ENCODE data around the gene DIPK1A. TPM values are rescaled to one million over a fixed set of nuclear protein-coding genes. Genes with fewer than 3 reads are reported as not detected.

The DIPK1A gene
- total RNA-seq, 1 donor from 2014 or later: 23.0 TPM

GRCh38 chr1:92937731-92938130, 23.5 kb downstream of the DIPK1A start:
- H3K4me1 Mint-ChIP-seq (ENCODE audit: low read depth): peaks cover 44% of the 10 kb centered on the region
- H3K4me3 Mint-ChIP-seq (ENCODE audit: low read depth): no peak overlapping the region
- no peaks in the 10 kb centered on the region for H3K9me3 Mint-ChIP-seq
- DNase-seq (ENCODE audit: low spot score): no peak
- intact Hi-C loops (cut with micrococcal nuclease): no loop called here
- H3K27me3 Mint-ChIP-seq (ENCODE audit: low read depth): no peaks in the 10 kb centered on the region
- H3K27ac Mint-ChIP-seq: no peak overlapping the region
- H3K36me3 Mint-ChIP-seq (ENCODE audit: low read depth): peaks cover 6% of the 10 kb centered on the region

- no peak overlapping the region for H3K27ac Mint-ChIP-seq
- no peaks in the 10 kb centered on the region for H3K27me3 Mint-ChIP-seq (ENCODE audit: low read depth)
- intact Hi-C loops (cut with micrococcal nuclease): no loop called here
- H3K9me3 Mint-ChIP-seq: no peaks in the 10 kb centered on the region
- peaks cover 8% of the 10 kb centered on the region for H3K36me3 Mint-ChIP-seq (ENCODE audit: low read depth)
- peaks cover 40% of the 10 kb centered on the region for H3K4me1 Mint-ChIP-seq (ENCODE audit: low read depth)
- no peak overlapping the region for H3K4me3 Mint-ChIP-seq (ENCODE audit: low read depth)
- DNase-seq (ENCODE audit: low spot score): no peak
Measured at GRCh38 chr1:92936865-92937264, 24.4 kb downstream of the DIPK1A start.

GRCh38 chr1:92934395-92935378, 26.6 kb downstream of the DIPK1A start:
- no peaks in the 10 kb centered on the region for H3K9me3 Mint-ChIP-seq
- intact Hi-C loops (cut with micrococcal nuclease): no loop called here
- no peak for DNase-seq (ENCODE audit: low spot score)
- H3K27me3 Mint-ChIP-seq (ENCODE audit: low read depth): no peaks in the 10 kb centered on the region
- H3K4me1 Mint-ChIP-seq (ENCODE audit: low read depth): peaks cover 31% of the 10 kb centered on the region
- peaks cover 3% of the 10 kb centered on the region for H3K36me3 Mint-ChIP-seq (ENCODE audit: low read depth)
- no peak overlapping the region for H3K27ac Mint-ChIP-seq
- no peak overlapping the region for H3K4me3 Mint-ChIP-seq (ENCODE audit: low read depth)

GRCh38 chr1:92933459-92933858, 27.8 kb downstream of the DIPK1A start:
- peaks cover 39% of the 10 kb centered on the region for H3K4me1 Mint-ChIP-seq (ENCODE audit: low read depth)

GRCh38 chr1:92931691-92932090, 29.6 kb downstream of the DIPK1A start:
- intact Hi-C loops (cut with micrococcal nuclease): no loop called here
- no peaks in the 10 kb centered on the region for H3K9me3 Mint-ChIP-seq
- H3K4me1 Mint-ChIP-seq (ENCODE audit: low read depth): peaks cover 35% of the 10 kb centered on the region
- DNase-seq (ENCODE audit: low spot score): no peak
- H3K27me3 Mint-ChIP-seq (ENCODE audit: low read depth): no peaks in the 10 kb centered on the region
- peaks cover 15% of the 10 kb centered on the region for H3K36me3 Mint-ChIP-seq (ENCODE audit: low read depth)
- H3K27ac Mint-ChIP-seq: no peak overlapping the region
- no peak overlapping the region for H3K4me3 Mint-ChIP-seq (ENCODE audit: low read depth)

More at GRCh38 chr1:92933459-92933858, 27.8 kb downstream of the DIPK1A start:
- no peak for DNase-seq (ENCODE audit: low spot score)
- Mint-ChIP-seq H3K36me3 (ENCODE audit: low read depth) (peaks cover 8% of the 10 kb centered on the region), H3K9me3 (no peaks in the 10 kb centered on the region), H3K27ac (no peak overlapping the region), H3K27me3 (ENCODE audit: low read depth) (no peaks in the 10 kb centered on the region), H3K4me3 (ENCODE audit: low read depth) (no peak overlapping the region)
- intact Hi-C loops (cut with micrococcal nuclease): no loop called here

GRCh38 chr1:92929461-92929860, 31.8 kb downstream of the DIPK1A start:
- no peaks in the 10 kb centered on the region for H3K9me3 Mint-ChIP-seq
- no peak overlapping the region for H3K4me3 Mint-ChIP-seq (ENCODE audit: low read depth)
- H3K27me3 Mint-ChIP-seq (ENCODE audit: low read depth): no peaks in the 10 kb centered on the region
- no peak overlapping the region for H3K27ac Mint-ChIP-seq
- H3K36me3 Mint-ChIP-seq (ENCODE audit: low read depth): peaks cover 15% of the 10 kb centered on the region
- no peak for DNase-seq (ENCODE audit: low spot score)
- intact Hi-C loops (cut with micrococcal nuclease): no loop called here
- peaks cover 25% of the 10 kb centered on the region for H3K4me1 Mint-ChIP-seq (ENCODE audit: low read depth)

GRCh38 chr1:92927870-92928269, 33.4 kb downstream of the DIPK1A start:
- H3K4me3 Mint-ChIP-seq (ENCODE audit: low read depth): no peak overlapping the region
- no peak for DNase-seq (ENCODE audit: low spot score)
- H3K27ac Mint-ChIP-seq: no peak overlapping the region
- peaks cover 17% of the 10 kb centered on the region for H3K36me3 Mint-ChIP-seq (ENCODE audit: low read depth)
- peaks cover 24% of the 10 kb centered on the region for H3K4me1 Mint-ChIP-seq (ENCODE audit: low read depth)
- H3K9me3 Mint-ChIP-seq: no peaks in the 10 kb centered on the region
- no peaks in the 10 kb centered on the region for H3K27me3 Mint-ChIP-seq (ENCODE audit: low read depth)
- intact Hi-C loops (cut with micrococcal nuclease): no loop called here

GRCh38 chr1:92926873-92927272, 34.4 kb downstream of the DIPK1A start:
- no peaks in the 10 kb centered on the region for H3K9me3 Mint-ChIP-seq
- DNase-seq (ENCODE audit: low spot score): no peak

GRCh38 chr1:92924501-92924900, 36.8 kb downstream of the DIPK1A start:
- DNase-seq (ENCODE audit: low spot score): no peak
- Mint-ChIP-seq H3K36me3 (ENCODE audit: low read depth) (peaks cover 34% of the 10 kb centered on the region), H3K9me3 (no peaks in the 10 kb centered on the region), H3K4me1 (ENCODE audit: low read depth) (peaks cover 13% of the 10 kb centered on the region), H3K27ac (no peak overlapping the region), H3K4me3 (ENCODE audit: low read depth) (no peak overlapping the region), H3K27me3 (ENCODE audit: low read depth) (no peaks in the 10 kb centered on the region)
- intact Hi-C loops (cut with micrococcal nuclease): no loop called here

More at GRCh38 chr1:92926873-92927272, 34.4 kb downstream of the DIPK1A start:
- no peak overlapping the region for H3K4me3 Mint-ChIP-seq (ENCODE audit: low read depth)
- H3K36me3 Mint-ChIP-seq (ENCODE audit: low read depth): peaks cover 17% of the 10 kb centered on the region
- no peak overlapping the region for H3K27ac Mint-ChIP-seq
- no peaks in the 10 kb centered on the region for H3K27me3 Mint-ChIP-seq (ENCODE audit: low read depth)
- intact Hi-C loops (cut with micrococcal nuclease): no loop called here
- H3K4me1 Mint-ChIP-seq (ENCODE audit: low read depth): peaks cover 24% of the 10 kb centered on the region

- DNase-seq (ENCODE audit: low spot score): no peak
- Mint-ChIP-seq H3K4me3 (ENCODE audit: low read depth) (no peak overlapping the region), H3K27ac (no peak overlapping the region), H3K4me1 (ENCODE audit: low read depth) (peaks cover 7% of the 10 kb centered on the region), H3K27me3 (ENCODE audit: low read depth) (no peaks in the 10 kb centered on the region), H3K9me3 (no peaks in the 10 kb centered on the region), H3K36me3 (ENCODE audit: low read depth) (peaks cover 28% of the 10 kb centered on the region)
- intact Hi-C loops (cut with micrococcal nuclease): no loop called here
Measured at GRCh38 chr1:92923664-92924063, 37.6 kb downstream of the DIPK1A start.

GRCh38 chr1:92922356-92923035, 38.8 kb downstream of the DIPK1A start:
- Mint-ChIP-seq H3K36me3 (ENCODE audit: low read depth) (peaks cover 25% of the 10 kb centered on the region), H3K9me3 (no peaks in the 10 kb centered on the region), H3K4me1 (ENCODE audit: low read depth) (peaks cover 4% of the 10 kb centered on the region), H3K27ac (no peak overlapping the region), H3K27me3 (ENCODE audit: low read depth) (no peaks in the 10 kb centered on the region), H3K4me3 (ENCODE audit: low read depth) (no peak overlapping the region)
- intact Hi-C loops (cut with micrococcal nuclease): no loop called here
- DNase-seq (ENCODE audit: low spot score): no peak

GRCh38 chr1:92921031-92922023, 39.9 kb downstream of the DIPK1A start:
- Mint-ChIP-seq H3K27me3 (ENCODE audit: low read depth) (no peaks in the 10 kb centered on the region), H3K36me3 (ENCODE audit: low read depth) (peaks cover 21% of the 10 kb centered on the region), H3K4me3 (ENCODE audit: low read depth) (no peak overlapping the region), H3K27ac (no peak overlapping the region), H3K9me3 (no peaks in the 10 kb centered on the region), H3K4me1 (ENCODE audit: low read depth) (peaks cover 7% of the 10 kb centered on the region)
- DNase-seq (ENCODE audit: low spot score): no peak
- intact Hi-C loops (cut with micrococcal nuclease): no loop called here
